Fibroblast of peridontal ligament (primary cell): ENCODE results near the gene TMEM217.
A peak's percentile ranks its signal among the peaks of the same experiment; 100 is the strongest.
"Not testable (repeated sequence)": the region's sequence is repeated elsewhere in the genome, so short reads cannot be mapped to it uniquely, and the experiment has no call there.

Experiments used
- DNase-seq: peaks from one replicate; pipeline ENCODE4 v3.0.0-alpha.2; 2010; ENCODE audit errors: extremely low read depth

The TMEM217 gene

GRCh38 chr6:37218061-37218460, 39.9 kb downstream of the TMEM217 start:
- DNase-seq = no peak

- DNase-seq = no peak
Measured at GRCh38 chr6:37212268-37212667, 45.7 kb downstream of the TMEM217 start.

GRCh38 chr6:37210313-37210968, 47.5 kb downstream of the TMEM217 start:
- peak; percentile 93 for DNase-seq

- DNase-seq = no peak
Measured at GRCh38 chr6:37209461-37210205, 48.3 kb downstream of the TMEM217 start.

- DNase-seq = no peak
Measured at GRCh38 chr6:37208793-37209192, 49.2 kb downstream of the TMEM217 start.

GRCh38 chr6:37207903-37208456, 50.0 kb downstream of the TMEM217 start:
- peak; percentile 73 for DNase-seq

- DNase-seq = no peak
Measured at GRCh38 chr6:37206622-37207021, 51.3 kb downstream of the TMEM217 start.

GRCh38 chr6:37205997-37206340, 52.0 kb downstream of the TMEM217 start:
- DNase-seq = no peak

GRCh38 chr6:37205175-37205996, 52.6 kb downstream of the TMEM217 start:
- no peak for DNase-seq

- peak; percentile 44 for DNase-seq
Measured at GRCh38 chr6:37204014-37204751, 53.8 kb downstream of the TMEM217 start.

GRCh38 chr6:37202788-37203491, 55.0 kb downstream of the TMEM217 start:
- no peak for DNase-seq

GRCh38 chr6:37201726-37202125, 56.2 kb downstream of the TMEM217 start:
- no peak for DNase-seq

- no peak for DNase-seq
Measured at GRCh38 chr6:37200085-37200484, 57.9 kb downstream of the TMEM217 start.

GRCh38 chr6:37196451-37196850, 61.5 kb downstream of the TMEM217 start:
- DNase-seq = not testable (repeated sequence)

GRCh38 chr6:37194886-37195285, 63.1 kb downstream of the TMEM217 start:
- not testable (repeated sequence) for DNase-seq

- no peak for DNase-seq
Measured at GRCh38 chr6:37192666-37193065, 65.3 kb downstream of the TMEM217 start.

GRCh38 chr6:37190159-37190535, 67.8 kb downstream of the TMEM217 start:
- DNase-seq = peak; percentile 60

- no peak for DNase-seq
Measured at GRCh38 chr6:37188962-37189510, 68.9 kb downstream of the TMEM217 start.

- DNase-seq = no peak
Measured at GRCh38 chr6:37187321-37188022, 70.5 kb downstream of the TMEM217 start.
